Measurements from ENCODE around the gene GLOD5. TPM values are rescaled to one million over a fixed set of nuclear protein-coding genes. Genes with fewer than 3 reads are reported as not detected.

Gene GLOD5
- total RNA-seq, 1 experiment from 2014 or later, result not detected

DNA sequence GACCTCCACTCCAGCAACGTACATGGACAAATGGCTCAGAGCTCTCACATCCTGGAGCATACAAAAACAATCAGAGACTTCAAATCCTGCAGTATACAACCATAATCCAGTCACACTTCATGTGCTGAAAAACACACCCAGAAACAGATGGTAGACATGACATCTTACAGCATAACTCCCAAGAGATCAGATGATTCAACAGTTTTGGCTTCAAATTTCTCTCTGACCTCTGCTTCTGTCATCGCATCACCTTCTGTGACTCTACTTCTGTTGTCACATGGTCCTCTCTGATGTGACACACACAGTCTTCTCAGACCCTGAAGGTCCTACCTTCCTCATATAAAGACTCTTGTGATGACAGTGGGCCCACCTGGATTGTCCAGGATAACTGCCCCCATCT lies 46.5 kb upstream of the GLOD5 start:
- TF ChIP-seq, protein P1, sequence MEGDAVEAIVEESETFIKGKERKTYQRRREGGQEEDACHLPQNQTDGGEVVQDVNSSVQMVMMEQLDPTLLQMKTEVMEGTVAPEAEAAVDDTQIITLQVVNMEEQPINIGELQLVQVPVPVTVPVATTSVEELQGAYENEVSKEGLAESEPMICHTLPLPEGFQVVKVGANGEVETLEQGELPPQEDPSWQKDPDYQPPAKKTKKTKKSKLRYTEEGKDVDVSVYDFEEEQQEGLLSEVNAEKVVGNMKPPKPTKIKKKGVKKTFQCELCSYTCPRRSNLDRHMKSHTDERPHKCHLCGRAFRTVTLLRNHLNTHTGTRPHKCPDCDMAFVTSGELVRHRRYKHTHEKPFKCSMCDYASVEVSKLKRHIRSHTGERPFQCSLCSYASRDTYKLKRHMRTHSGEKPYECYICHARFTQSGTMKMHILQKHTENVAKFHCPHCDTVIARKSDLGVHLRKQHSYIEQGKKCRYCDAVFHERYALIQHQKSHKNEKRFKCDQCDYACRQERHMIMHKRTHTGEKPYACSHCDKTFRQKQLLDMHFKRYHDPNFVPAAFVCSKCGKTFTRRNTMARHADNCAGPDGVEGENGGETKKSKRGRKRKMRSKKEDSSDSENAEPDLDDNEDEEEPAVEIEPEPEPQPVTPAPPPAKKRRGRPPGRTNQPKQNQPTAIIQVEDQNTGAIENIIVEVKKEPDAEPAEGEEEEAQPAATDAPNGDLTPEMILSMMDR (conservative IDR thresholded peaks at IDR 0.05), result no peak
- Histone ChIP-seq H3K79me1 (ENCODE audit: insufficient read depth, low read depth, low read length, poor library complexity, severe bottlenecking) (no peaks in the 10 kb centered on the region), H3K27me3 (ENCODE audit: insufficient read depth, low read length) (no peaks in the 10 kb centered on the region; the same call in 1 of the 2 replicates), H4K8ac (replicated peaks; ENCODE audit: insufficient read length, low read depth, low read length) (no peak overlapping the region), H3K9me3 (ENCODE audit: control insufficient read depth, low read depth, low read length) (peaks cover 50% of the 10 kb centered on the region), H3K23ac (ENCODE audit: insufficient read length, low read depth, low read length) (no peak overlapping the region), H3K4ac (ENCODE audit: low read depth, low read length) (no peak overlapping the region), H4K5ac (ENCODE audit: insufficient read length, low read depth, low read length) (no peak overlapping the region), H3K27ac (ENCODE audit: insufficient read length, low read depth, low read length) (no peak overlapping the region), H2BK5ac (ENCODE audit: insufficient read length, low read length) (no peak overlapping the region), H2AFZ (ENCODE audit: low read length) (no peak overlapping the region), H4K91ac (ENCODE audit: insufficient read length, low read depth, low read length) (no peak overlapping the region), H3K56ac (ENCODE audit: insufficient read length, low read depth, low read length) (peak overlapping the region; percentile 62), H3K14ac (ENCODE audit: insufficient read depth, low read length) (no peak overlapping the region), H3K18ac (ENCODE audit: insufficient read length, low read depth, low read length) (no peak overlapping the region), H2BK12ac (ENCODE audit: insufficient read length, low read depth, low read length) (no peak overlapping the region), H3K4me1 (ENCODE audit: insufficient read depth, low read length) (no peaks in the 10 kb centered on the region), H2BK120ac (ENCODE audit: low read depth, low read length, poor library complexity, severe bottlenecking) (no peak overlapping the region), H3K9ac (ENCODE audit: extremely low read depth, insufficient read length, low read length) (no peak overlapping the region), H2BK15ac (ENCODE audit: low read depth, low read length) (no peak overlapping the region), H3K4me2 (ENCODE audit: insufficient read depth, insufficient read length, low read length) (no peak overlapping the region), H3T11ph (ENCODE audit: low read length) (no peak overlapping the region), H2BK20ac (ENCODE audit: low read depth, low read length, poor library complexity, severe bottlenecking) (no peak overlapping the region), H2AK5ac (ENCODE audit: insufficient read length, low read length) (no peak overlapping the region), H4K20me1 (ENCODE audit: control insufficient read depth, insufficient read depth, insufficient read length) (no peaks in the 10 kb centered on the region), H3K79me2 (ENCODE audit: insufficient read depth, low read length) (no peaks in the 10 kb centered on the region), H3K23me2 (ENCODE audit: insufficient read length, low read depth, low read length, poor library complexity, severe bottlenecking) (no peaks in the 10 kb centered on the region)
- H3K27ac Mint-ChIP-seq, result no peak overlapping the region
- H3K4me3 Mint-ChIP-seq, result no peak overlapping the region
- H3K4me1 Mint-ChIP-seq, result no peaks in the 10 kb centered on the region
- DNase-seq, result no peak
- WGBS (ENCODE audit: extremely low coverage, insufficient read length, low lambda C conversion rate), result no CpG with 5 or more reads among the region's 2 CpGs
- H3K9me3 Mint-ChIP-seq, result peaks cover 77 to 78% of the 10 kb centered on the region in 2 experiments
- H3K27me3 Mint-ChIP-seq (ENCODE audit: low read depth), result peaks cover 48% of the 10 kb centered on the region
- peaks cover 0 to 4% (median 2%) of the 10 kb centered on the region in 3 experiments; a peak in 4 of 7 replicates for H3K36me3 Mint-ChIP-seq (ENCODE audit: insufficient read depth in 1 of 3, low read depth in 3 of 3)

Data from H9 (cell line).